Nephron (organoid): ENCODE data around the gene MRC2.

Source experiments
- H3K27ac Mint-ChIP-seq, 3 experiments: 2 replicates each; pipeline ENCODE4 v1.8.0; 2020; ENCODE audit warnings: mixed read lengths in 3 of 3, mild to moderate bottlenecking in 2 of 3, moderate library complexity in 1 of 3
- H3K27me3 Mint-ChIP-seq: 2 replicates; pipeline ENCODE4 v1.8.0; 2021; ENCODE audit warnings: low read depth, mild to moderate bottlenecking, moderate library complexity, mixed read lengths
- H3K36me3 Mint-ChIP-seq: 2 replicates; pipeline ENCODE4 v1.8.0; 2020; ENCODE audit warnings: low read depth, mixed read lengths
- H3K4me1 Mint-ChIP-seq: 2 replicates; pipeline ENCODE4 v1.8.0; 2020; ENCODE audit warnings: mixed read lengths
- H3K4me3 Mint-ChIP-seq, 3 experiments: 2 replicates each; pipeline ENCODE4 v1.8.0; 2020; ENCODE audit warnings: mild to moderate bottlenecking in 3 of 3, mixed read lengths in 3 of 3, moderate library complexity in 2 of 3
- H3K9me3 Mint-ChIP-seq: 2 replicates; pipeline ENCODE4 v1.8.0; 2020; ENCODE audit warnings: mixed read lengths
- TF ChIP-seq, protein P1 (sequence below), 3 experiments: fragments of 200-600 bp; sonication (generic); IDR thresholded peaks; one replicate each; pipeline ENCODE4 v1.5.0; 2021; ENCODE audit warnings: antibody characterized with exemption in 3 of 3; ENCODE audit not compliant: unreplicated experiment in 3 of 3

The MRC2 gene

DNA sequence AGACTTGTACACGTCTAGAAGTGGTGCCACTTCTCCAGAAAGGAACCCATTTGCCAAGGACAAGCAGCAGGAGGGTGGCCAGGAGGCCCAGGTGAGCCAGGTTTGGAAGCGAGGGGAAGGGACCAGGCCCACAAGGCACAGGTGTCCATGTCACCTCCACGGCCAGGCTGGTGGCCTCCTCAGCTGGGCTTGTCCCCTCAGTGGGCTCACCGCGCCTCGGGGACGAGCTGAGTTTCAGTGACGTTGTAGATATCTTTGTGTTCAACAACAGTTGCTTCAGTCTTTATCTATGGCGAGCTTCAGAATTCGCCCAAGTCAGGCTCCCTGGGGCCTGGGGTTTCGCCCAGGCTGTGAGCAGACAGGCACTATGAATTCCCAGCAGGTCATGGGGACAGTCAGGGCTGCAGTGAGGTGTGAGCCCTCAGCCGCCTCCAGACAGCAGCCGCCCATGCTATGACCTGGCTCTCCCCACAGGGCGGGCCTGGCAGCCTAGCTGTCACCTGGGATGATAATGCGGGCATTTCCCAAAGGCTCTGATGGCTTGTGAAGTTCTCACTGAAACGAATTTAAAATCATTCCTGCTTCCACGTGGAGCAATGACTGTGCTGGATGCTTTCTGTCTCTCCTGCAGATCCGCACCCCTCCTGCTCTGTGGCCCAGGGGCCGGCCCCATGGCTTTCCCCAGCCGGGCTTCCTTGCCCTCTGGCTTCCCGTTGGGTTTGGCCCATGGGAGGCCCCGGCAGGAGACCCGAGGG, 89.5 kb downstream of the MRC2 start:
- Mint-ChIP-seq H3K4me3 (no peak overlapping the region), H3K36me3 (no peaks in the 10 kb centered on the region), H3K27ac (no peak overlapping the region), H3K9me3 (peaks cover 9% of the 10 kb centered on the region), H3K27me3 (peaks cover 4% of the 10 kb centered on the region), H3K4me1 (peaks cover 21% of the 10 kb centered on the region)
- TF ChIP-seq, protein P1, sequence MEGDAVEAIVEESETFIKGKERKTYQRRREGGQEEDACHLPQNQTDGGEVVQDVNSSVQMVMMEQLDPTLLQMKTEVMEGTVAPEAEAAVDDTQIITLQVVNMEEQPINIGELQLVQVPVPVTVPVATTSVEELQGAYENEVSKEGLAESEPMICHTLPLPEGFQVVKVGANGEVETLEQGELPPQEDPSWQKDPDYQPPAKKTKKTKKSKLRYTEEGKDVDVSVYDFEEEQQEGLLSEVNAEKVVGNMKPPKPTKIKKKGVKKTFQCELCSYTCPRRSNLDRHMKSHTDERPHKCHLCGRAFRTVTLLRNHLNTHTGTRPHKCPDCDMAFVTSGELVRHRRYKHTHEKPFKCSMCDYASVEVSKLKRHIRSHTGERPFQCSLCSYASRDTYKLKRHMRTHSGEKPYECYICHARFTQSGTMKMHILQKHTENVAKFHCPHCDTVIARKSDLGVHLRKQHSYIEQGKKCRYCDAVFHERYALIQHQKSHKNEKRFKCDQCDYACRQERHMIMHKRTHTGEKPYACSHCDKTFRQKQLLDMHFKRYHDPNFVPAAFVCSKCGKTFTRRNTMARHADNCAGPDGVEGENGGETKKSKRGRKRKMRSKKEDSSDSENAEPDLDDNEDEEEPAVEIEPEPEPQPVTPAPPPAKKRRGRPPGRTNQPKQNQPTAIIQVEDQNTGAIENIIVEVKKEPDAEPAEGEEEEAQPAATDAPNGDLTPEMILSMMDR (IDR thresholded peaks at IDR 0.05; ENCODE audit: unreplicated experiment in 3 of 3) = no peak

GRCh38 chr17:62717589-62717855, 90.1 kb downstream of the MRC2 start:
- TF ChIP-seq, protein P1 (IDR thresholded peaks at IDR 0.05; ENCODE audit: unreplicated experiment in 3 of 3) = no peak
- Mint-ChIP-seq H3K36me3 (no peaks in the 10 kb centered on the region), H3K9me3 (peaks cover 9% of the 10 kb centered on the region), H3K27me3 (peaks cover 4% of the 10 kb centered on the region), H3K27ac (no peak overlapping the region), H3K4me3 (no peak overlapping the region), H3K4me1 (peaks cover 18% of the 10 kb centered on the region)

DNA sequence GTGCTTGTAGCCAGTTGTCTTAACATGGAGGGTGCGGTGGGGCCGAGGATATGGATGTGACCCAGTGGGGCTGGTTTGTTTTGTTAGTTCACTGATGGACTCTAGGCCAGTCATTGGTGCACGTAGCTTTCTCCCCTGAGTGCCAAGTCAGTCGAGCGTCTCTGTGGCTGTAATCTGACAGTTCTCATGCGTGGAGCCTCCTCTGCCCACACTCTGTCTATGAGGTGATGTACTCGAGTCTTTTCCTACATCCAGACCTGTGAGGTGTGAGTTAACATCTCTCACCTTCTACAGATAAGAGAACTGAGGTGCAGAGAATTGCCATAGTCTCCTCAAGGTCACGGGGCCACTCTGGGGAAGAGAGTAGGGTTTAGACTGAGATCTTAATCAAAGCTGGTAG, 90.4 kb downstream of the MRC2 start:
- TF ChIP-seq, protein P1 (IDR thresholded peaks at IDR 0.05; ENCODE audit: unreplicated experiment in 3 of 3) = no peak
- Mint-ChIP-seq H3K27ac (no peak overlapping the region), H3K27me3 (peaks cover 4% of the 10 kb centered on the region), H3K4me3 (no peak overlapping the region), H3K36me3 (no peaks in the 10 kb centered on the region), H3K4me1 (peaks cover 20% of the 10 kb centered on the region), H3K9me3 (peaks cover 9% of the 10 kb centered on the region)

- H3K27ac Mint-ChIP-seq = no peak overlapping the region
- no peaks in the 10 kb centered on the region for H3K36me3 Mint-ChIP-seq
- H3K9me3 Mint-ChIP-seq = peaks cover 9% of the 10 kb centered on the region
- peaks cover 2% of the 10 kb centered on the region for H3K27me3 Mint-ChIP-seq
- no peak overlapping the region for H3K4me3 Mint-ChIP-seq
- peaks cover 20% of the 10 kb centered on the region for H3K4me1 Mint-ChIP-seq
- TF ChIP-seq, protein P1 (IDR thresholded peaks at IDR 0.05; ENCODE audit: unreplicated experiment in 3 of 3) = no peak
Measured at GRCh38 chr17:62718429-62718828, 91.0 kb downstream of the MRC2 start.

GRCh38 chr17:62719586-62719985, 92.1 kb downstream of the MRC2 start:
- H3K27me3 Mint-ChIP-seq = peaks cover 2% of the 10 kb centered on the region
- TF ChIP-seq, protein P1 (IDR thresholded peaks at IDR 0.05; ENCODE audit: unreplicated experiment in 3 of 3) = no peak

More at GRCh38 chr17:62719586-62719985, 92.1 kb downstream of the MRC2 start:
- Mint-ChIP-seq H3K36me3 (no peaks in the 10 kb centered on the region), H3K9me3 (peaks cover 9% of the 10 kb centered on the region), H3K27ac (no peak overlapping the region), H3K4me3 (no peak overlapping the region), H3K4me1 (peaks cover 22% of the 10 kb centered on the region)
